ENCODE data around the gene OPHN1.
"Not testable (repeated sequence)": the region's sequence is repeated elsewhere in the genome, so short reads cannot be mapped to it uniquely, and the experiment has no call there.

DNA sequence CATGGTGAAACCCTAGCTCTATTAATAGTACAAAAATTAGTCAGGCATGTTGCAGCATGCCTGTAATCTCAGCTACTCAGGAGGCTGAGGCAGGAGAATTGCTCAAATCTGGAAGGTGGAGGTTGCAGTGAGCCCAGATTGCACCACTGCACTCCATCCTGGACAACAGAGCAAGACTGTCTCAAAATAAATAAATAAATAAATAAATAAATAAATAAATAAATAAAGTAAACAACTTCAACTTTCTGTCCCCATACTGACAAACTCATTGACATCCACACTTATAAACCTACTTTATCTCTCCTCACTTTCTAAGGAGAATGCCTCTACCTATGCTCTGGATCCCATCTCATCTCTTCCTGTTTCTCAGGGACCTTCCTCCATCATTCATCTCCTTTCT, 354.5 kb downstream of the OPHN1 start:
- TF ChIP-seq, protein P1, sequence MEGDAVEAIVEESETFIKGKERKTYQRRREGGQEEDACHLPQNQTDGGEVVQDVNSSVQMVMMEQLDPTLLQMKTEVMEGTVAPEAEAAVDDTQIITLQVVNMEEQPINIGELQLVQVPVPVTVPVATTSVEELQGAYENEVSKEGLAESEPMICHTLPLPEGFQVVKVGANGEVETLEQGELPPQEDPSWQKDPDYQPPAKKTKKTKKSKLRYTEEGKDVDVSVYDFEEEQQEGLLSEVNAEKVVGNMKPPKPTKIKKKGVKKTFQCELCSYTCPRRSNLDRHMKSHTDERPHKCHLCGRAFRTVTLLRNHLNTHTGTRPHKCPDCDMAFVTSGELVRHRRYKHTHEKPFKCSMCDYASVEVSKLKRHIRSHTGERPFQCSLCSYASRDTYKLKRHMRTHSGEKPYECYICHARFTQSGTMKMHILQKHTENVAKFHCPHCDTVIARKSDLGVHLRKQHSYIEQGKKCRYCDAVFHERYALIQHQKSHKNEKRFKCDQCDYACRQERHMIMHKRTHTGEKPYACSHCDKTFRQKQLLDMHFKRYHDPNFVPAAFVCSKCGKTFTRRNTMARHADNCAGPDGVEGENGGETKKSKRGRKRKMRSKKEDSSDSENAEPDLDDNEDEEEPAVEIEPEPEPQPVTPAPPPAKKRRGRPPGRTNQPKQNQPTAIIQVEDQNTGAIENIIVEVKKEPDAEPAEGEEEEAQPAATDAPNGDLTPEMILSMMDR (IDR thresholded peaks at IDR 0.05), result not testable (repeated sequence)
- TF ChIP-seq POLR2A (IDR thresholded peaks at IDR 0.05), result not testable (repeated sequence)

Measured in adrenal gland (tissue), 5 donors.